Left cardiac atrium (tissue), 4 donors: Measurements from ENCODE around the gene FOXE1. TPM values are rescaled to one million over a fixed set of nuclear protein-coding genes. Genes with fewer than 3 reads are reported as not detected.

ENCODE experiments used
- ATAC-seq, 2 donors: fragments of 200-7000 bp; cut with Tn5 transposase; one replicate each; pipeline ENCODE4 v1.9.1; 2020; ENCODE audit warnings: mild to moderate bottlenecking in 2 of 2, moderate library complexity in 2 of 2
- DNase-seq: peaks from one replicate; pipeline ENCODE4 v3.0.0-alpha.2; 2020
- intact Hi-C, 2 donors: fragments of 100-400 bp; cut with DNase I; formaldehyde crosslinking; loops; one replicate each; pipeline versions ENCODE4 v1.14.1 to v1.15.1; 2022 to 2023
- total RNA-seq, 2 donors: library from RNA; stranded (reverse); fragmentation: NEBNext Ultra II Directional; extraction: Animal tissue kit (Norgen Biotek cat#: 25700); gene quantifications; one replicate each; pipeline ENCODE4 v1.2.1, GENCODE V29; 2021
- donor health status: DM: no; HTN: yes; CAD: no.
- donor health status: DM: no; HTN: yes; CAD: no; lungs with severe emphysema.
- donor health status: DM: yes; HTN: yes; CAD: no.
- donor health status: Dilated cardiomyopathy.

Gene FOXE1
- total RNA-seq, 2 donors from 2014 or later: not detected

DNA sequence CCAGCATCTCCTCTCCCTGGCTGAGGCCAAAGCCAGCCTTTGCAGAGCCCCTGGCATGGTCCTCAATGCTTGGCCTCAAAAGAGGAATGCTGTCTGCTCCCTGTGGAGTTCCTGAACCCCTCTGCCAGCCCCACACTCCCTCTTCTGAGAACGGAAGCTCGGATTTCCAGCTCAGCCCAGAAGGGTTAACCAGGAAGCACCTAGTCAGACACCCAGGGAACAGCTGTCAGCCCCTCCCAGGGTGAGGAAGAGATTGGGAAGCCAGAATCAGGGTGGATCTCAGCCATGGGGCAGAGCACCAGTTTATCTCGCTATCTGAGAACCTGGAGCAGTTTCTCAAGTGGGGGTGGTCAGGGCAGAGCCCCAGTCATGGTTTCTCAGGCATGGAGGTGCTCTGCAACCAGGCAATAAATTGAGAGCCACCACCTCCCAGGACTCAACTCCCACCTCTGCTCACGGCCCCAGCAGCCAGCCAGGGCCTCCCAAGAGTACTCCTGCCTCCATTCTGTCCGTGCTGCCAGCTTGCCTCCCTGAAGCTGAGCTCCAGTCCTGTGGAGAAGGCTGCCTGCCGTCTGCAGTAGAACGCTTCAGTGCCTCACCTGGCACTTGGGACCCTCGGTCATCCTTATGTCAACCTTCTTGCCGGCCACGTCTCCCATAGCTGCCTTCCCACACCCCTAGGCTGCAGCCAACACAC lies 7.6 kb downstream of the FOXE1 start:
- DNase-seq: no peak
- intact Hi-C loops: no loop called here

DNA sequence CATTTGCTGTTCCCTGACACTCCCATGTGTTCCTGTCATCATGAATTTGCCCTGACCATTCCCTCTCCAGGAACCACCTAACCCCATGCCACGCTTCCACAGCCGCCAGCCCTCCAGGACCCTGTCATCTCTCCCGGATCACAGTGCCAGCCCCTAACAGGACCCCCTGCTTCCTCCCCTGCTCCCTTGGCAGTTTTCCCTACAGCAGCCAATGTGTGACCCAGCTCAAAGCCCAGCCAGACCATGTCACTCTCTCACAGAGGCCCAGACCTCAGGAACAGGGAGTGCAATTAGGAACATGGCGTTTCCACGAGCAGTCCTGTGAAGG lies 8.1 kb downstream of the FOXE1 start:
- DNase-seq (no peak), ATAC-seq (no peak)
- intact Hi-C loops: no loop called here

More for the DNA sequence above, 7.6 kb downstream of the FOXE1 start:
- no peak for ATAC-seq

DNA sequence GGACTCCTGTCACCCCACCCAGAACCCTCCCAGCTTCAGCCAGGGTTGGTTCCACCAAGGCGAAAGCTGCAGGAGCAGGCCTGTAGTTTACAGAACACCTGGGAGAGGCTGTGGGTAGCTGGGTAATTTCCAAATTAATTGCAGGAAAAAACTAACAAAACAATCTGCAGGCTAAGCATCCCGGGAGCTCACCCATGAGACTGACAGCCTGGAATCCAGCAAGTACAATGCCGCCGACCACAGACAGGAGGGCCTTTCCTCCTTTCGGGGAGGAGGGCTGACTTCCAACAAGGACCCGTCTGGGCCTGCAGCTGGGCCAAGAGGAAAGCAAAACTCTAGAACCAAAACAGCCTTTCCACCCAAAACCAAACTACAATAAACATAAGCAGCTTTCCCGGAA lies 10.3 kb downstream of the FOXE1 start:
- intact Hi-C loops: no loop called here
- DNase-seq (no peak), ATAC-seq (no peak)

DNA sequence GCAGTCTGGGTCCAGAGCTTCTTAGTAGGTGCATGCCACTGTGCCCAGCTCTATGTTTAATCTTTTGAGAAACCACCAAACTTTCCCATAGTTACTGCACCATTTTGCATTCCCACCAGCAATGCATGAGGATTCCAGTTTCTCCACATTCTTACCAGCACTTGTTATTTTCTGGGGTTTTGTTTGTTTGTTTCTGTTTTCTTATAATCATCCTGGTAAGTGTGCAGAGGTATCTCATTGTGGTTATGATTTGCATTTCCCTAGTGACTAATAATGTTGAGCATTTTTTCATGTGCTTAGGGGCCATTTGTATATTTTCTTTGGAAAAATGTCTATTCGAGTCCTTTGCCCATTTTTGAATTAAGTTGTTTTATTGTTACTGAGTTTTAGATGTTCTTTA lies 11.4 kb downstream of the FOXE1 start:
- DNase-seq: no peak
- intact Hi-C loops: no loop called here
- no peak for ATAC-seq

DNA sequence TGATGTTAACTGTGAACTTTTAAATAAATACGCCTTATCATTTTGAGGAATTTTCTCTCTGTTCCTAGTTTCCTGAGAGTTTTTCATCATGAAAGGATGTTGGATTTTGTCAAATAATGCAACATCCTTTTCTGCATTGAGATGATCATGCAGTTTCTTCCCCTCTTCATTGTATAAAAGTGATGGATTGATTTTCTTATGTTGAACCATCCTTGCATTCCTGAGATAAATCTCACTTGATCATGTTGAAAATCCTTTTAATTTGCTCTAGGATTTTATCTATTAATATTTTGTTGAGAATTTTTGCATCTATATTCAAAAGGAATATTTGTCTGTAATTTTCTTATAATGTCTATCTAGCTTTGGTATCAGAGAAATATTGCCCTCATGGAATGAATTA lies 13.3 kb downstream of the FOXE1 start:
- DNase-seq (no peak), ATAC-seq (no peak)
- intact Hi-C loops: no loop called here

DNA sequence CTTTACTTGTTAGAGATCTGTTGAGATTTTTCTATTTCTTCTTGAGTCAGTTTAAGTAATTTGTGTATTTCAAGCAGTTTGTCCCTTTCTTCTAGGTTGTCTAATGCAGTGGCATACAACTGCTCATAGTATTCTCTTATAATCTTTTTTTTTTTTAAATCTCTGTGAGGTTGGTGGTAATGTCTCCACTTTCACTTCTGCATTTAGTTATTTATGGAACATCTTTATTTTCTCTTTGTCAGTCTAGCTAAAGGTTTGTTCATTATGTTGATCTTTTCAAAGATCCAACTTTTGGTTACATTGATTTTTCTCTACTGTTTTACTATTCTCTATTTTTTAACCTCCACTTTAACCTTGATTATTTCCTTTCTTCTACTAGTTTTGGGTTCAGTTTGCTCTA lies 13.8 kb downstream of the FOXE1 start:
- DNase-seq: no peak
- no peak for ATAC-seq
- intact Hi-C loops: no loop called here

DNA sequence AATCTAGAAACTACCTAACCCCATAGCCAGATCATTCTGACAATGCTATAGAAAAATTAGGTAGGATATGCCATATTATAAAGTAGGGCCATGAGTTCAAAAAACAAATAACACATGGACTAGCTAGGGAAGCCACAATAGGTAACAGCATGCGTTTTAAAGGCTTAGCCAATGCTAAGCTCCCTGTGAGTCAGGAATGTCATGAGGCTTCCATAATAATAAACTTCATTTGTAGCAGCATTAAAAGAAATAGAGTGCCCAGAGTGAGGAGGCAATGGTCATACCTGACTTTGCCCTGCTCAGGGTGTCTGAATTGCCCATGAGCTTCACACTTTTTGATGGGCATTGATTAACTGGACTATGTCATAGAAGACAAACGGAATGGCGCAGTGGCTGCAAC lies 15.8 kb downstream of the FOXE1 start:
- intact Hi-C loops: no loop called here
- no peak for DNase-seq
- ATAC-seq: no peak

DNA sequence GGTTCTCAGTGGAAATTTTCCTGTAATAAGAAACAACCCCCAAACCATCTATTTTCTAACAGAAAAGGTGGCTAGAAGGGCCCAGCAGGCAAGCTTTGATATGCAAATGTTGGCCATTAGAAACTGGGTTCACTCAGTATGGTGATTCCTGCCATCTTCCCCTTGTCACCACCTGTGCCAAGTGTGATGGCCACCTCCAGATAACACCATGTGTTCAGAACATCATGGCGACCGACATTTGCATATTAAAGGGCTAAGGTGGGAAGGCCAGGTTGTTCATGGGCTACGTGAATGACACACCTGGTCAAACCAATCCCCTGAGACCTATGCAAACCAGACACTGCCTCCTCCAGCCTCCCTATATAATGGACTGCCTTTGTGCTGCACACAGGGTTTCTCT lies 20.4 kb downstream of the FOXE1 start:
- intact Hi-C loops: no loop called here
- no peak for ATAC-seq

DNA sequence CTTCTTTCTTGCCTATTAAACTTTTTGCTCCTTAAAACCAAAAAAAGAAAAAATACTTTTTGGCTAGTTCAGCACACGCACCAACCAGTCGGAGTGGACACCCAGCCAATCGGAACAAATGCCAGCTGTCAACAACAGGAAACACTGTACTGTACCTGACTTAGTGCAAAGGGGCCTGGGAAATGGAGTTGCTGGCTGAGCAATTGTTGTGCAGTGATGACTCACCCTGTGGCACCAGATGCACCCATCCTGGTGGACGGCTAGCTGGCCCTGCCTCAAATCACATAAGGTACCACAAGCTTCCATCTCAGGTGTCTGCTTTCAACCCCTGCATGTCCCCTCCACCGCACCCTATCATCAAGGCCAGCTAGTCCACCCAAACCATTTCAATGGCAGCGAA lies 20.9 kb downstream of the FOXE1 start:
- intact Hi-C loops: no loop called here
- no peak for DNase-seq
- ATAC-seq: no peak

More for the DNA sequence above, 20.4 kb downstream of the FOXE1 start:
- DNase-seq: no peak

DNA sequence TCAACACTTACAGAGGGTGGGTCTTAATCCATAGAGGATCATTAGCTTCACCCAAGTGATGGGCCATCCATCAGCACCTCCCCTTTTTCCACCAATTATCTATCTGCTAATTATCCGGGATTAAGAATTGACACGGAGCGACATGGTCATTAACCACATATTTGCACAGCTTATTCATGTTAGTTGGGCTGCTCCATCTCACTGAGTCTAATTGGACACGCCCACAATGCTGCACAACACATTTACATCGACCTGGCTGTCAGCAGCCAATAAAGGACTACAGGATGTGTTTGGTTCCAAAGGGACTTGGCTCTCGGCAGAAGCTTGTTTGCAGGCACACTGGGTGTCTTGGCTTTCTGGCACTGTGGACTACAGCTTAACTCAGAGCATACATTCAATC lies 21.6 kb downstream of the FOXE1 start:
- no peak for DNase-seq
- intact Hi-C loops: no loop called here
- ATAC-seq: no peak

DNA sequence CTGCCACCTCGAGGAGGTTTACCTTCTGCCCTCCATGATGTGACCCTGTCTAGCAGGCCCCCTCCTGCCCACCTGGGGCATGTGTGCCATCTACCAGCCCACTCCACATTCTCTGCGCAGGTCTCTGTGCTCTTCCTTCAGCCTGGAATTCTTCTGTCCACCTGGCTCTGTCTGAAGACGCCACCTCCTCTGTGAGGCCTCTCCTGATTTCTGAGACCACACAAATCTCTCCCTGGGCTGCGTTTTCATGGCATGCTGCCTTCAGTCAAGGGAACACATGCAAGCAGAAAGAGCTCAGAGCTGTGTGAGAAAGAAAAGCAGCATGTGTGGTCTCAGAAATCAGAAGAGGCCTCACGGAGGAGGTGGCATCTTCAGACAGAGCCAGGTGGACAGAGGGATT lies 22.1 kb downstream of the FOXE1 start:
- ATAC-seq (no peak), DNase-seq (no peak)
- intact Hi-C loops: no loop called here

DNA sequence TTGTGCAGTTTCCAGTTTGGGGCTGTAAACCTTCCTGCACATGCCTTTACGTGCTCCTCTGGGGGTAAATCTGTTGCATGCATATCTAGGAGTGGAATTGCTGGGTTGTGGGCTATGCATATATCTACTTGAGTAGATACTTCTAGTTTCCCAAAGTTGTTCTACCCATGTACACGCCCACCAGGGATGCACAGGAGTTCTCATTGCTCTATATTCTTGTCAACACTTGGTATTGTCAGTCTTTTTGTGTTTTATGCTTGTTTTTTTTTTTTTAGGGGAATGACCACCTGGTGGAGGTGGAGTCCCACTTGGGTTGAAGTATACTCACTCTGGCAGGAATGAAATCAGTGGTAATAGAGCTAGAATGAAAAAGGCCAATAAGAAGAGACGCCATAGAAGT lies 23.0 kb downstream of the FOXE1 start:
- intact Hi-C loops: no loop called here
- ATAC-seq: no peak
- DNase-seq: no peak

DNA sequence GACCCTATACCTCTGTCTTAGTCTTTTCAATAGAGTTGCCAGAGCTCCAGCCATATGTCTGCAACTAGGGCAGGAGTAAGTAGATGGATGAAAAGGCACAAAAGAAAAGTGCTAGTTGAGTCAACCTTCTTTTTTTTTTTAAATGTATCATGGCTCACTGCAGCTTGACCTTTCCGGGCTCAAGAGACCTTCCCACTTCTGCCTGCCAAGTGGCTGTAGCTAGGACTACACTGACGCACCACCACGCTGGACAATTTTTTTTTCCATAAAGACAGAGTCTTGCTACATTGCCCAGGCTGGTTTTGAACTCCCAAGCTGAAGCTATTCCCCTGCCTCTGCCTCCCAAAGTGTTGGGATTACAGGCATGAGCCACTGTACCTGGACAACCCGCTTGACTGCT lies 27.3 kb downstream of the FOXE1 start:
- DNase-seq: no peak
- no peak for ATAC-seq
- intact Hi-C loops: no loop called here

DNA sequence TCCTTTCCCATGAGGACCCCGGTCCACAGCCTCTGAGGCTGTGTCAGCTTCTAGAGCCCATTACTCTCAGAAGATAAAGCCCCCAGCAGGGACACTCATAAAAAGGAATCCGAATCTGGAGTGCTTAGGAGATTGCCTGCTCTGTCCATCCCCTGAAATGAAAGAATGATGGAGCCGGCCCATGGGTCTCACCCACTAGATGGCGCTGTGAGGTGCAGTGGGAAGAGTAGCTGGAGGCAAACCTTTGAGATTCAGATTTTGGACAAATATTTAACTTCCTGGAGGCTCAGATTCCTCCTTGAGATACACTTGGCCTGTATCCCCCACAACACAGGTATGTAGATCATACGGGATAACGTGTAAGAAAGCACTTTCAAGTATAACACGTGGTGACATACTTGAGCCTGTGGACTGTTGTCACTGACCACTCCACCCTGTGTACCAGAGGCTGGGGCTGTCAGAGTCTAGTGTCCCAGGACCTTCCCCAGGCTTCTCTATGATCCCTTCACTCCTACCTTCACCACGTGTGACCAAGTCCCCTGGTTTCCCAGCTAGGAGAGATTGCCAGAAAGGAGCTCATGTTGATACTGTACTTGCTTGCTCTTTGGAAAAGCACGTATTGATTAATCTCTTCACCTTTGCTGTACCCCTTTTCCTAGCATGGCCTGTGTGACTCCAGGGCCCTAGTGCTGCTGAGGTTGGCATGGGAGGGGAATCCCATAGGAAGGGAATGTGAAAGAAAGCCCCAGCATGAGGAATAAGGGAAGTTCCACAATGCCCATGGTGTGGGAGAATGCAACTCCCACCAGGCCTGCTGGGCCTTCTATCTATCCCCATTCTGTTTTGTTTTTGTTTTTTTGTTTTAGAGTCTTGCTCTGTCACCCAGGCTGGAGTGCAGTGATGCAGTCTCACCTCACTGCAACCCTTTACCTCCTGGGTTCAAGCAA lies 37.2 kb downstream of the FOXE1 start:
- DNase-seq (peak; percentile 36), ATAC-seq (no peak)
- intact Hi-C loops: no loop called here

DNA sequence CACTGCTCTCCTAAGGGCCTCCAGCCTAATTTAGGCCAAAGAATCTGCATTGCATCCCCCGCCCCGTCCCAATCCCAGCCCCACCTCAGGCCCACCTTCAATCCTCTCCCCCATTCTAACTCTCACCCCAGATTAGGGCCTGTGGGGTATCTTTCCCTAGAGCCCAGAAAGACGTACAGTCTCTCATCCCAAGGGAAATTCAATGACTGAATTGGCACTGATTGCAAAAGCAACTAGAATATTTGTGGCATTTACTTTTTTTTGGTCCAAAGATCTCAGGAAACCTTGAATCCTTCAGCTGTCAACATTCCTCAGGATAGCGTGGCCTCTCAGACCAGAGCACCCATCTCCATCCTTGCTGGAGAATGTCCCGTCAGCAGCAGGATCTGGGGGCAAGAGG lies 38.7 kb downstream of the FOXE1 start:
- ATAC-seq: no peak
- intact Hi-C loops: no loop called here

DNA sequence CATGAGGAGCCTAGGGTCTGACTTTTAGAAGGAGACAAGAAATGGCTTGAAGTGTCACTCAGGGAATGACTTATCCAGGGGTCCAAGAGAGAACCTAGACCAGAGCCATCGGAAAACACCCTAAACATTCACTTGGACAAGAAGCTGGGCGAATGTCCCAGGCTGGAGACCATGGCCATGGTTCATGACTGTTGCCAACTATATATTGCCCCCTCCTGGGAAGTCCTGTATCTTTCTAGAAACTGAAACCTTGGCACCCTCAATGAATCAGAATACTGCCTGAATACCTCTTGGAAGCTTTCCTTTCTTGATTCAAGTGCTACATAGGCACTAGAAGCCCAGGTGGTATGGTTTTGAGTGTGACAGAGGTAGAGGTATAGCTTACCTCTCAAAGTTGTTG lies 39.4 kb downstream of the FOXE1 start:
- DNase-seq (no peak), ATAC-seq (no peak)
- intact Hi-C loops: no loop called here

More for the DNA sequence above, 38.7 kb downstream of the FOXE1 start:
- DNase-seq: no peak

DNA sequence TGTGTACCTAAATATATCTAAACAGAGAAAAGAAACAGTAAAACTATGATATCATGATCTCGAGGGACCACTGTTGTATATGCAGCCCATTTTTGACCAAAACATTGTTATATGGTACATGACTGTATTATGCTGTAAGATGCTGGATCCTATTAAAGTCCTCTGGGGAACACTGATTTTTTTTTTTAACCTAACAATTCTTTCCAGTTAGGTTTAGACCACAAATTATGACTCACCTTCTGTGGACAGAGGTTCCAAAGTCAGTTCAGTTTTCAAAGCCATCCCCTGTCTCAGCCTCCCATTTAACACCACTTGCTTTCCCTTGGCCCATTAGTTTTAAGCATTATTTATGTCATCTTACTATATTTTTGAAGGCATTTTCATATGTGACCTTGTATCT lies 42.2 kb downstream of the FOXE1 start:
- intact Hi-C loops: no loop called here
- no peak for DNase-seq
- ATAC-seq: no peak

DNA sequence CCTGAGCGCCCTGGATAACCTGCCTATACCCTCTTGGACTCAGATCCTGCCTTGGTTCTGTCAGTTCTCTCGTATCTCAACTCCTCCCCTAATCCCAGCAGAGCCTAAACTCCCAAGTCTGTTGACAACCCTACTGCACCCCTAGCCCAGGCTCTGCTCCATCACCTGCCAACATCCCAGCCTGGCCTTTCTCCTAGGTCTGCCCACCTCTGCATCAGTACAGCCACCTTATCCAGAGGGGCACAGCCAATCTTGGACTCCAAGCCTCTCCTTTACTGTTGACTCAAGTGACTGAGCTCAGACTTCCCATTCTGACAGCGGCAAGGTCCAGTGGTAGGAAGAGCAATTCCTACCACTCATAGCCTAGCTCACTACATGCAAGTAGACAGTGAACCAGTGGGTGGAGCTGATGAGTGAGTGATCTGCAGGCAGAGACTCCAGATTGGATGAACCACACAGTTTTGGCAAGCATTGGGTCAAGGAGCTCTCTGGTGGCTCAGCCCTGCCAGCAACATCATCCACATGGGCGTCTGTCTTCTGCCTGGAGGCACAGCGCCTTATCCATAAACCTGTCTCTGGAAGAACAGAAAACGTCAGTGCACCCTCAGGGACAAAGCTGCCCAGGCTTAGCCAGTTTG lies 42.8 kb downstream of the FOXE1 start:
- intact Hi-C loops: no loop called here
- no peak for DNase-seq
- ATAC-seq: no peak

DNA sequence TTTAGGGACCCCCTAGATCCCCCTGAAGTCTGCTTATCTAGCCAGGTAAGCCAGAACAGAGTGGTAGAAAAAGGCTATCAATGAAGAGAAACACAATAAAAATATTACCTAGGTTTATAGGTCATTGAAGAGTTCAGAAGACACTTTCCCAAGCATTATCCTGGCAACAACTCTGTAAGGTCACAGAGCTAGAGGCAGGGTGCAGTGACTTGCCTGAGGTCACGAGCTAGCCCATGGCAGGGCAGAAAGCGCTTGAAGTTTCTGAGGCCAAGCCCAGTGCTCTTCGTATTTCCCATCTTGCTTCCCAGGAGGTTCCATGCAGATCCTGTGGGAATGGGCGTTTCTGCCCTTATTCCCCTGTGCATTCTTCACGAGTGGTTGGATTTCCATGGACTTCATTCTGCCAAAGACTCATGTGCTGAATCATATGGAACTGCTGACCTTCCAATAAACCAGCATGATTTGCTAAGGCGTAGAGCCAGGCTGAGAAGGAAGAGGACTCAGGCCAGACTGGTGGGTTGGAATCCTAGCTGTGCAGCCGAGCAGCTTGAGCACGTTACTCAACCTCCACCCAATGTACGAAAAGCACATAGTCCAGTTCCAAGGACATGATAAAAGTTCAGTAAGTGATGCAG lies 47.2 kb downstream of the FOXE1 start:
- DNase-seq (no peak), ATAC-seq (peak in 1 of 2 donors; percentile 33)
- intact Hi-C loops: loop anchor here in 1 of 2 donors (2.0 kb wide), 1 partner anchor 189 kb away; no protein-coding TSS in a partner anchor
